SU-DHL-6 (cell line): Measurements from ENCODE around the gene AJAP1.

Source experiments
- EZH2phosphoT487 ChIP-seq: fragments of 200-600 bp; sonication (generic), shearing (Covaris generic); conservative IDR thresholded peaks from 2 replicates; pipeline ENCODE4 v1.6.1; 2018; ENCODE audit warnings: mild to moderate bottlenecking, antibody characterized with exemption, low read length, moderate library complexity, mixed read lengths
- TF ChIP-seq, protein P1 (sequence below): fragments of 200-600 bp; sonication (generic); IDR thresholded peaks from one replicate; pipeline ENCODE4 v1.5.1; 2017; ENCODE audit warnings: antibody characterized with exemption, mild to moderate bottlenecking, low read length, moderate library complexity; ENCODE audit not compliant: insufficient read depth, poor library complexity, severe bottlenecking

DNA sequence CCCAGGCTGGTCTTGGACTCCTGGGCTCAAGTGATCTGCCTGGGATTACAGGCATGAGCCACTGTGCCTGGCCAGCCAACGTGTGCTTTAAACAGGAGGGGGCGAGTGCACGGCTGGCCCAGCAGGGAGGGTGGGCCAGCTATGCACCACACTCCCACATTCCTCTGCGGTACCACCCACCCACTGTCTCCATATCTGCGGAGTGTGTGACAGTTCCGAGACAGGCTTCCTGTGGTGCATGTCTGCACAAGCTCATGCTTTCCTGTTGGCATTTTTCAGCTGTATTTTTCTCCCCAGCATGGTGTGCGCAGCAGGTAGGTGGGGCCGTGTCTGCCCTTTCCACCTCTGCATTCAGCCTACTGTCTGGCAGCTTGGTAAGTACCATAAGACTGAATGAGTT, 183.3 kb downstream of the AJAP1 start:
- TF ChIP-seq, protein P1, sequence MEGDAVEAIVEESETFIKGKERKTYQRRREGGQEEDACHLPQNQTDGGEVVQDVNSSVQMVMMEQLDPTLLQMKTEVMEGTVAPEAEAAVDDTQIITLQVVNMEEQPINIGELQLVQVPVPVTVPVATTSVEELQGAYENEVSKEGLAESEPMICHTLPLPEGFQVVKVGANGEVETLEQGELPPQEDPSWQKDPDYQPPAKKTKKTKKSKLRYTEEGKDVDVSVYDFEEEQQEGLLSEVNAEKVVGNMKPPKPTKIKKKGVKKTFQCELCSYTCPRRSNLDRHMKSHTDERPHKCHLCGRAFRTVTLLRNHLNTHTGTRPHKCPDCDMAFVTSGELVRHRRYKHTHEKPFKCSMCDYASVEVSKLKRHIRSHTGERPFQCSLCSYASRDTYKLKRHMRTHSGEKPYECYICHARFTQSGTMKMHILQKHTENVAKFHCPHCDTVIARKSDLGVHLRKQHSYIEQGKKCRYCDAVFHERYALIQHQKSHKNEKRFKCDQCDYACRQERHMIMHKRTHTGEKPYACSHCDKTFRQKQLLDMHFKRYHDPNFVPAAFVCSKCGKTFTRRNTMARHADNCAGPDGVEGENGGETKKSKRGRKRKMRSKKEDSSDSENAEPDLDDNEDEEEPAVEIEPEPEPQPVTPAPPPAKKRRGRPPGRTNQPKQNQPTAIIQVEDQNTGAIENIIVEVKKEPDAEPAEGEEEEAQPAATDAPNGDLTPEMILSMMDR, result no peak
- TF ChIP-seq EZH2phosphoT487, result no peak
